Peyer's patch (tissue), 4 donors: ENCODE data around the gene KCNAB1.

ENCODE experiments used
- POLR2A ChIP-seq, 2 donors: fragments of 450-650 bp; IDR thresholded peaks; one replicate each; pipeline ENCODE4 v1.5.1; 2017; ENCODE audit warnings: antibody characterized with exemption in 2 of 2, mild to moderate bottlenecking in 2 of 2, moderate library complexity in 2 of 2
- TF ChIP-seq, protein P1 (sequence below), 6 experiments: fragments of 450-650 bp in 4 of 6; fragments of 200-600 bp in 2 of 6; sonication (generic) in 1 of 6; IDR thresholded peaks; one replicate each; pipeline ENCODE4 v1.5.1; 2017 to 2019; ENCODE audit warnings: antibody characterized with exemption in 6 of 6, mild to moderate bottlenecking in 3 of 6, moderate library complexity in 1 of 6

DNA sequence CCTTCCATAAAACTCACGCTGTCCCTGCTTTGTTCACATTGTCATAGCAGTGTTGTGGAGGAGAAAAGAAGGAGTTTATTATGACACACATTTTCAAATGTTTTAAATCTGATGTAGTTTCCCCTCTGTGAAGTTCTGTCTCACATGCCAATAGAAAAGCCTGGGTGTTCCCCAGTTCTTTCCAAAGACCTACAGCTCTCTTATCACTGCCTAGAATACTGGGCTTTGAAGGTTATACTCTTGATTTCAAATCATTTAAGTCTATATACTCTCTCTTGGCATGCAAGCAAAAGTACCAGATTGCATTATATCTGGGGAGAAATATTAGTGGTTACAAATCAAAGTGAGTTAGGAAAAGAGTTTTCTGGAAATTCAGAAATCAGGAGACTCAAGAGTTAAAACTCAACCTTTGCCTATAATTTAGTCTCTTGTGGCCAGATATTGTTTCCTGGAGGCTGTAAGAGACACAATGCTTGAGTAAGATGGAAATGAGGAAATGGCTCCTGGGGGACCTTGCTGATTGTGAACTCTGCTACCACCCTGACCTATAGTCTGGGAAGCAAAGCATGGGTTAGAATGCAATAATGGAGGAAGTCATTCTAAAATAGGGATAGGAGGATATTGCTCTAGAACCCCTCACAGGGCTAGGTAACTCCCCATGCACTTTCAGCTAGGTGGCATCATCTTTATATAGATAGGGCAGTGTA, 182.8 kb downstream of the KCNAB1 start:
- TF ChIP-seq, protein P1, sequence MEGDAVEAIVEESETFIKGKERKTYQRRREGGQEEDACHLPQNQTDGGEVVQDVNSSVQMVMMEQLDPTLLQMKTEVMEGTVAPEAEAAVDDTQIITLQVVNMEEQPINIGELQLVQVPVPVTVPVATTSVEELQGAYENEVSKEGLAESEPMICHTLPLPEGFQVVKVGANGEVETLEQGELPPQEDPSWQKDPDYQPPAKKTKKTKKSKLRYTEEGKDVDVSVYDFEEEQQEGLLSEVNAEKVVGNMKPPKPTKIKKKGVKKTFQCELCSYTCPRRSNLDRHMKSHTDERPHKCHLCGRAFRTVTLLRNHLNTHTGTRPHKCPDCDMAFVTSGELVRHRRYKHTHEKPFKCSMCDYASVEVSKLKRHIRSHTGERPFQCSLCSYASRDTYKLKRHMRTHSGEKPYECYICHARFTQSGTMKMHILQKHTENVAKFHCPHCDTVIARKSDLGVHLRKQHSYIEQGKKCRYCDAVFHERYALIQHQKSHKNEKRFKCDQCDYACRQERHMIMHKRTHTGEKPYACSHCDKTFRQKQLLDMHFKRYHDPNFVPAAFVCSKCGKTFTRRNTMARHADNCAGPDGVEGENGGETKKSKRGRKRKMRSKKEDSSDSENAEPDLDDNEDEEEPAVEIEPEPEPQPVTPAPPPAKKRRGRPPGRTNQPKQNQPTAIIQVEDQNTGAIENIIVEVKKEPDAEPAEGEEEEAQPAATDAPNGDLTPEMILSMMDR (IDR thresholded peaks at IDR 0.05) = no peak
- no peak for TF ChIP-seq POLR2A (IDR thresholded peaks at IDR 0.05)
